OCI-LY3 (cell line): Measurements from ENCODE around the gene ADGRV1.

Experiments used
- H2AFZ ChIP-seq: fragments of 200-600, 300-600 bp; shearing (Covaris generic); 2 replicates; pipeline ENCODE4 v1.6.0; 2014; ENCODE audit warnings: antibody characterized with exemption, low read depth, low read length
- H3K27ac ChIP-seq: fragments of 200-600, 300-600 bp; sonication (generic); 2 replicates; pipeline ENCODE4 v1.5.1; 2014; ENCODE audit warnings: mild to moderate bottlenecking, low read length, moderate library complexity, mixed read lengths
- H3K27me3 ChIP-seq: fragments of 200-600, 300-600 bp; sonication (generic); 2 replicates; pipeline ENCODE4 v1.6.1; 2014; ENCODE audit warnings: low read depth, low read length, mixed read lengths
- H3K36me3 ChIP-seq: fragments of 200-600, 300-600 bp; sonication (generic); replicated peaks from 2 replicates; pipeline ENCODE3; 2014; ENCODE audit warnings: low read depth, low read length, mixed read lengths
- H3K4me1 ChIP-seq: fragments of 300-600, 200-600 bp; sonication (generic); 2 replicates; pipeline ENCODE4 v1.6.1; 2014; ENCODE audit warnings: low read length, mixed read lengths
- H3K4me2 ChIP-seq: fragments of 200-600, 300-600 bp; sonication (generic); 2 replicates; pipeline ENCODE4 v1.6.1; 2014; ENCODE audit warnings: low read length, mixed read lengths
- H3K4me3 ChIP-seq: fragments of 300-600, 200-600 bp; sonication (generic); 2 replicates; pipeline ENCODE4 v1.5.1; 2014; ENCODE audit warnings: antibody characterized with exemption, mild to moderate bottlenecking, low read length, moderate library complexity
- H3K79me2 ChIP-seq: fragments of 300-600, 200-600 bp; shearing (Covaris generic); 2 replicates; pipeline ENCODE4 v1.6.1; 2014; ENCODE audit warnings: mild to moderate bottlenecking, low read length, mixed read lengths
- H3K9ac ChIP-seq: fragments of 300-600, 200-600 bp; shearing (Covaris generic); 2 replicates; pipeline ENCODE4 v1.6.0; 2014; ENCODE audit warnings: mild to moderate bottlenecking, low read length, moderate library complexity
- H3K9me3 ChIP-seq: fragments of 200-600, 300-600 bp; shearing (Covaris generic); 2 replicates; pipeline ENCODE4 v1.6.1; 2014; ENCODE audit warnings: low read length, mixed read lengths; ENCODE audit not compliant: insufficient read depth
- H4K20me1 ChIP-seq: fragments of 200-600, 300-600 bp; sonication (generic); 2 replicates; pipeline ENCODE4 v1.6.1; 2016; ENCODE audit warnings: low read length, mixed read lengths; ENCODE audit not compliant: insufficient read depth
- EZH2phosphoT487 ChIP-seq: fragments of 200-600 bp; shearing (Covaris generic); IDR thresholded peaks from 2 replicates; pipeline ENCODE4 v1.6.1; 2018; ENCODE audit warnings: antibody characterized with exemption, mixed run types, low read depth
- TF ChIP-seq, protein P1 (sequence below): fragments of 200-600, 300-600 bp; sonication (generic); IDR thresholded peaks from 2 replicates; pipeline ENCODE4 v1.5.1; 2014; ENCODE audit warnings: antibody characterized with exemption, low read length, low read depth

ADGRV1 gene

DNA sequence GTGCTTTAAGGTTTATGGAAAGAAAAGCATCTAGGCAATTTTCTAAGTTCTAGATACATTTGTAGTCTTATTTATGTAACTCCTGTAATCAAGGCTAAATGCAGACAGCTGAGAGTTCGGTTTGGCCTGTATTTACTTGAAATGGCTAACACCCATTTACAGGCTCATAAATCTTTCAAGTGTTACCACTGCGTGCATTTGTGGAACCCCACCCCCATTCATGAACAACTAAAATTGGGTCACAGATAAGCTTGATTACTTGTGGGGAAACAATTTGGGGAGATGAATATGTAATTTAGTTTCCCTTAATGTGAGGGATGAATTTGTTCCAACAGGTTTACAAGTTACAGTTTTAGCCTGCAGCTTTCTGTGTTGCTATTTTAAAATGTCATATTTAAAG lies 463.9 kb downstream of the ADGRV1 start:
- H3K4me2 ChIP-seq: no peak overlapping the region
- no peak overlapping the region for H3K27ac ChIP-seq
- H4K20me1 ChIP-seq: no peaks in the 10 kb centered on the region
- no peak overlapping the region for H2AFZ ChIP-seq
- H3K9ac ChIP-seq: no peak overlapping the region
- no peaks in the 10 kb centered on the region for H3K79me2 ChIP-seq
- H3K27me3 ChIP-seq: no peaks in the 10 kb centered on the region
- H3K36me3 ChIP-seq: no peaks in the 10 kb centered on the region
- H3K4me3 ChIP-seq: no peak overlapping the region
- TF ChIP-seq EZH2phosphoT487: no peak
- TF ChIP-seq, protein P1, sequence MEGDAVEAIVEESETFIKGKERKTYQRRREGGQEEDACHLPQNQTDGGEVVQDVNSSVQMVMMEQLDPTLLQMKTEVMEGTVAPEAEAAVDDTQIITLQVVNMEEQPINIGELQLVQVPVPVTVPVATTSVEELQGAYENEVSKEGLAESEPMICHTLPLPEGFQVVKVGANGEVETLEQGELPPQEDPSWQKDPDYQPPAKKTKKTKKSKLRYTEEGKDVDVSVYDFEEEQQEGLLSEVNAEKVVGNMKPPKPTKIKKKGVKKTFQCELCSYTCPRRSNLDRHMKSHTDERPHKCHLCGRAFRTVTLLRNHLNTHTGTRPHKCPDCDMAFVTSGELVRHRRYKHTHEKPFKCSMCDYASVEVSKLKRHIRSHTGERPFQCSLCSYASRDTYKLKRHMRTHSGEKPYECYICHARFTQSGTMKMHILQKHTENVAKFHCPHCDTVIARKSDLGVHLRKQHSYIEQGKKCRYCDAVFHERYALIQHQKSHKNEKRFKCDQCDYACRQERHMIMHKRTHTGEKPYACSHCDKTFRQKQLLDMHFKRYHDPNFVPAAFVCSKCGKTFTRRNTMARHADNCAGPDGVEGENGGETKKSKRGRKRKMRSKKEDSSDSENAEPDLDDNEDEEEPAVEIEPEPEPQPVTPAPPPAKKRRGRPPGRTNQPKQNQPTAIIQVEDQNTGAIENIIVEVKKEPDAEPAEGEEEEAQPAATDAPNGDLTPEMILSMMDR: no peak
- no peaks in the 10 kb centered on the region for H3K9me3 ChIP-seq
- no peaks in the 10 kb centered on the region for H3K4me1 ChIP-seq

DNA sequence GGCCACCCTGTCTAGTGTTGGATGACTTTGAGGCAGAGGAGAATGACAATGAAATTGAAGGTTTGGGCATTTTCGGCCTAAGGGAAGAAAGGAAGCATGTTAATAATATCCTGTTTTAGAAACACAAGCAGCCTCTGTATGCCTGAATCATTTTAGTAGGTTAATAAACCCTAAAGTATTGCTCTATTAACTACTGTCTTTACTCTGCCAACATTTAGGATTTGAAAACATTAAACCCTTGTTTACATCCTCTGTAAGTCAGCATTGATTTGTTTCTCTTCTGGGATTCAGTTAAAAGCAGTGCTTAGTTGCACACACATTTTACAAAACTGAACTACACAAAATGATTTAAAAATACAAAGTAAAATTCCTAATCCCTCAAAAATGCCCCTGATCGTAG lies 465.6 kb downstream of the ADGRV1 start:
- Histone ChIP-seq H3K79me2 (no peaks in the 10 kb centered on the region), H3K9ac (no peak overlapping the region), H3K4me1 (no peaks in the 10 kb centered on the region), H3K27me3 (no peaks in the 10 kb centered on the region), H3K4me2 (no peak overlapping the region), H4K20me1 (no peaks in the 10 kb centered on the region), H2AFZ (no peak overlapping the region; the same call in 1 of the 2 replicates), H3K9me3 (no peaks in the 10 kb centered on the region), H3K36me3 (no peaks in the 10 kb centered on the region), H3K27ac (no peak overlapping the region), H3K4me3 (no peak overlapping the region)
- TF ChIP-seq, protein P1: no peak
- TF ChIP-seq EZH2phosphoT487: no peak

DNA sequence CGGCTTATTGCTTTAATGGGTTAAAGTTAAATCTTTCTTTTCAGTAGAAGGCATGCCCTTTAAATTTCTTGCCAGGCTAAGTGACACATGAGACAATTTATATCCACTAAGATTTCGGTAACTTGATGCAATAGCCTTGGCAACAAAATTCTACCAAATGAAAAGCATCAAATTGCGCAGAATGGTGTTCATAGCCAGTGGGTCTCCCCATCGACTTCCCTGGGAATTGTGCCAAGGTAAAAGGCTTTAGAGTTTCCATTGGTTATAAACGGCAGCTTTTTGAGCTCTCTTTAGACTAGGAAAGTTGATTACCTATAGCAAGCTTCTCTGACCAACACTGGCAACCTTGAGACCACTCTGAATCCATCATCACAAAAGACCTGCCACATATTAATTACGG lies 466.1 kb downstream of the ADGRV1 start:
- H3K36me3 ChIP-seq: no peaks in the 10 kb centered on the region
- no peaks in the 10 kb centered on the region for H3K27me3 ChIP-seq
- no peak overlapping the region for H3K4me2 ChIP-seq
- H4K20me1 ChIP-seq: no peaks in the 10 kb centered on the region
- no peaks in the 10 kb centered on the region for H3K79me2 ChIP-seq
- no peak overlapping the region for H3K4me3 ChIP-seq
- TF ChIP-seq, protein P1: no peak
- no peak for TF ChIP-seq EZH2phosphoT487
- H3K27ac ChIP-seq: no peak overlapping the region
- no peaks in the 10 kb centered on the region for H3K9me3 ChIP-seq
- H2AFZ ChIP-seq: no peak overlapping the region
- H3K9ac ChIP-seq: no peak overlapping the region
- no peaks in the 10 kb centered on the region for H3K4me1 ChIP-seq

DNA sequence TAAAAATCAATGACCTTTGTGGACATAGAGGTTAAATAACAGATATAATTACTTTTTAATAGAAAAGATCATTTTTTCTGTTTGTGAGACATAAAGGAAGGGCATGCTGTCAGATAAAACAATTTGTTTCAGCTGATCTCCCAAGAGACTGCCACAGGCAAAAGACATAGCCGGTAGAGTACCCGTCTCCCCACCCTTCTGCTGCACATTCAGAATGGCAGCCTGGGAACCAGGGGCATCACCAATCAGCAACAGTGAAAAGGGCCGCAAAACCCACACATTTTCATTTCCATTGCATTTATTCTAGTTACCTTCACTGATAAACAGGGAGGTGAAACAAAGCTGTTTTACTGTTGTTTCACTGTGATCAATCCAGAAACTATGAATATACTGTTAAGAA lies 466.9 kb downstream of the ADGRV1 start:
- Histone ChIP-seq H3K27me3 (no peaks in the 10 kb centered on the region), H3K4me2 (no peak overlapping the region), H4K20me1 (no peaks in the 10 kb centered on the region), H3K9ac (no peak overlapping the region), H3K79me2 (no peaks in the 10 kb centered on the region), H3K36me3 (no peaks in the 10 kb centered on the region), H2AFZ (no peak overlapping the region), H3K27ac (no peak overlapping the region), H3K4me3 (no peak overlapping the region), H3K9me3 (no peaks in the 10 kb centered on the region), H3K4me1 (no peaks in the 10 kb centered on the region)
- no peak for TF ChIP-seq EZH2phosphoT487
- TF ChIP-seq, protein P1: no peak
